Tibial artery (tissue), 4 donors: ENCODE measurements around the gene GPD2.
A peak's percentile ranks its signal among the peaks of the same experiment; 100 is the strongest.

Experiments used
- DNase-seq, 2 donors: peaks; one replicate each; pipeline ENCODE4 v3.0.0-alpha.2; 2019
- H3K27ac ChIP-seq, 2 donors: fragments of 200-600 bp; sonication (generic) in 1 of 2; 1 replicate in 1 of 2; 2 replicates in 1 of 2; pipeline ENCODE4 v1.5.1; 2018 to 2019; ENCODE audit warnings: mild to moderate bottlenecking in 1 of 2
- H3K27me3 ChIP-seq, 2 donors: fragments of 200-600 bp; sonication (generic) in 1 of 2; one replicate each; pipeline versions ENCODE4 v1.5.1 to v1.6.0; 2016 to 2019
- H3K36me3 ChIP-seq, 3 donors: fragments of 200-600 bp; sonication (generic) in 2 of 3; one replicate each; pipeline ENCODE4 v1.5.1; 2016 to 2019; ENCODE audit warnings: mild to moderate bottlenecking in 2 of 3
- H3K4me1 ChIP-seq, 4 donors: fragments of 200-600 bp; sonication (generic) in 2 of 4; 1 replicate in 3 of 4; 2 replicates in 1 of 4; pipeline ENCODE4 v1.5.1; 2016 to 2019
- H3K4me3 ChIP-seq, 2 donors: fragments of 200-600 bp; sonication (generic) in 1 of 2; 1 replicate in 1 of 2; 2 replicates in 1 of 2; pipeline ENCODE4 v1.5.1; 2018 to 2019; ENCODE audit warnings: mild to moderate bottlenecking in 2 of 2
- H3K9me3 ChIP-seq, 3 donors: fragments of 200-600 bp; sonication (generic) in 1 of 3; one replicate each; pipeline ENCODE4 v1.5.1; 2016 to 2019
- CTCF ChIP-seq, 2 experiments: fragments of 200-600 bp in 1 of 2; fragments of 450-650 bp in 1 of 2; IDR thresholded peaks; one replicate each; pipeline ENCODE4 v1.5.1; 2017 to 2019; ENCODE audit warnings: antibody characterized with exemption in 2 of 2, mild to moderate bottlenecking in 1 of 2, moderate library complexity in 1 of 2
- intact Hi-C: fragments of 100-400 bp; cut with DNase I; formaldehyde crosslinking; loops from one replicate; pipeline ENCODE4 v1.15.0; 2023; ENCODE audit warnings: low total_unique reads

GPD2 gene

GRCh38 chr2:156435718-156436496, at the start of gene GPD2:
GPD2 (plus strand) TSS chr2:156436379; CDS start chr2:156476106, 39,727 bp downstream.
- peak within 1 kb of the TSS; percentile 66 to 81 for H3K4me3 ChIP-seq
- peak; percentile 92 to 97 for DNase-seq
- H3K27ac ChIP-seq: peak within 1 kb of the TSS; percentile 98 to 100
- peak in 1 of 2 experiments; percentile 20 for TF ChIP-seq CTCF (IDR thresholded peaks at IDR 0.05)
- H3K4me1 ChIP-seq: peaks cover 0 to 40% (median 33%) of the 10 kb centered on the region in 4 donors
- intact Hi-C loops: loop anchor here (2.0 to 5.0 kb wide), 2 partner anchors 35 to 104 kb away; partner anchors contain the start of gene NR4A2
- no peaks in the 10 kb centered on the region for H3K27me3 ChIP-seq
- no peaks in the 10 kb centered on the region for H3K9me3 ChIP-seq
- H3K36me3 ChIP-seq: no peaks in the 10 kb centered on the region

GRCh38 chr2:156394033-156394741, 42.0 kb upstream of the GPD2 start:
- no peak for DNase-seq
- no peak overlapping the region for H3K4me3 ChIP-seq
- H3K4me1 ChIP-seq: peaks cover 0 to 5% (median 1%) of the 10 kb centered on the region in 4 donors
- H3K36me3 ChIP-seq: no peaks in the 10 kb centered on the region
- H3K27me3 ChIP-seq: no peaks in the 10 kb centered on the region
- H3K9me3 ChIP-seq: no peaks in the 10 kb centered on the region
- TF ChIP-seq CTCF (IDR thresholded peaks at IDR 0.05): no peak
- intact Hi-C loops: no loop called here
- H3K27ac ChIP-seq: no peak overlapping the region

- no peak overlapping the region for H3K27ac ChIP-seq
- no peaks in the 10 kb centered on the region for H3K27me3 ChIP-seq
- no peak for TF ChIP-seq CTCF (IDR thresholded peaks at IDR 0.05)
- intact Hi-C loops: loop anchor here (5.0 kb wide), 1 partner anchor 54 kb away; no protein-coding TSS in a partner anchor
- peaks cover 0 to 11% (median 4%) of the 10 kb centered on the region in 4 donors for H3K4me1 ChIP-seq
- H3K4me3 ChIP-seq: no peak overlapping the region
- no peaks in the 10 kb centered on the region for H3K36me3 ChIP-seq
- H3K9me3 ChIP-seq: no peaks in the 10 kb centered on the region
- no peak for DNase-seq
These were observed 40.1 kb upstream of the GPD2 start for GRCh38 chr2:156396126-156396525.

- intact Hi-C loops: loop anchor here (5.0 kb wide), 1 partner anchor 55 kb away; no protein-coding TSS in a partner anchor
- no peak for TF ChIP-seq CTCF (IDR thresholded peaks at IDR 0.05)
- Histone ChIP-seq H3K27ac (no peak overlapping the region), H3K4me3 (no peak overlapping the region), H3K9me3 (no peaks in the 10 kb centered on the region), H3K36me3 (no peaks in the 10 kb centered on the region), H3K4me1 (peaks cover 0 to 11% (median 4%) of the 10 kb centered on the region in 4 donors), H3K27me3 (no peaks in the 10 kb centered on the region)
- DNase-seq: no peak
These were observed 39.0 kb upstream of the GPD2 start for GRCh38 chr2:156397229-156397628.

- Histone ChIP-seq H3K27ac (no peak overlapping the region), H3K4me1 (peaks cover 0 to 11% (median 4%) of the 10 kb centered on the region in 4 donors), H3K27me3 (no peaks in the 10 kb centered on the region), H3K4me3 (no peak overlapping the region), H3K9me3 (no peaks in the 10 kb centered on the region), H3K36me3 (no peaks in the 10 kb centered on the region)
- DNase-seq: no peak
- intact Hi-C loops: loop anchor here (5.0 kb wide), 1 partner anchor 56 kb away; no protein-coding TSS in a partner anchor
- TF ChIP-seq CTCF (IDR thresholded peaks at IDR 0.05): no peak
These were observed 38.0 kb upstream of the GPD2 start for GRCh38 chr2:156398176-156398575.
